Aorta (tissue), 5 donors: ENCODE measurements around the gene GPC5. TPM values are rescaled to one million over a fixed set of nuclear protein-coding genes. Genes with fewer than 3 reads are reported as not detected.

Experiments used
- ATAC-seq: fragments of 200-7000 bp; cut with Tn5 transposase; one replicate; pipeline ENCODE4 v1.9.1; 2022; ENCODE audit warnings: moderate library complexity; ENCODE audit not compliant: low FRiP score
- DNase-seq, 2 donors: peaks; one replicate each; pipeline ENCODE4 v3.0.0-alpha.2; 2020
- H3K27ac ChIP-seq, 2 donors: one replicate each; pipeline ENCODE4 v1.5.1; 2013; ENCODE audit warnings: low read length in 2 of 2, mild to moderate bottlenecking in 2 of 2, moderate library complexity in 2 of 2, control low read depth in 1 of 2, inconsistent platforms in 1 of 2, low read depth in 1 of 2
- H3K27me3 ChIP-seq, 2 donors: one replicate each; pipeline ENCODE4 v1.6.1; 2013; ENCODE audit warnings: control low read depth in 1 of 2, low read length in 1 of 2, mild to moderate bottlenecking in 1 of 2, moderate library complexity in 1 of 2; ENCODE audit not compliant: insufficient read depth in 2 of 2, control insufficient read depth in 1 of 2
- H3K36me3 ChIP-seq, 2 donors: one replicate each; pipeline ENCODE4 v1.6.1; 2013; ENCODE audit warnings: control low read depth in 1 of 2, low read length in 1 of 2, mild to moderate bottlenecking in 1 of 2; ENCODE audit not compliant: insufficient read depth in 2 of 2, control insufficient read depth in 1 of 2
- H3K4me1 ChIP-seq, 2 donors: one replicate each; pipeline ENCODE4 v1.6.1; 2013; ENCODE audit warnings: low read length in 2 of 2, control low read depth in 1 of 2, mild to moderate bottlenecking in 1 of 2, moderate library complexity in 1 of 2; ENCODE audit not compliant: insufficient read depth in 2 of 2, control insufficient read depth in 1 of 2
- H3K4me3 ChIP-seq, 2 donors: one replicate each; pipeline ENCODE4 v1.5.1; 2013; ENCODE audit warnings: low read length in 2 of 2, control low read depth in 1 of 2, mild to moderate bottlenecking in 1 of 2
- H3K9me3 ChIP-seq: one replicate; pipeline ENCODE4 v1.6.1; 2013; ENCODE audit warnings: mild to moderate bottlenecking, low read length; ENCODE audit not compliant: control insufficient read depth
- WGBS, 2 donors: extraction: QIAGEN DNeasy Blood & Tissue Kit; methylation state at CpG; one replicate each; pipeline ENCODE4 v1.1.7; 2013; 5-methylcytosine and 5-hydroxymethylcytosine counted together
- intact Hi-C, 2 donors: fragments of 100-400 bp; cut with DNase I; formaldehyde crosslinking; loops; one replicate each; pipeline versions ENCODE4 v1.14.2 to v1.15.0; 2022
- polyA plus RNA-seq, 2 donors: library from polyadenylated mRNA; stranded (reverse); fragments of 200-250 nt; gene quantifications; one replicate each; pipeline ENCODE4 v1.2.3, GENCODE V29; 2013
- total RNA-seq, 2 donors: library from RNA; stranded (reverse); fragmentation: NEBNext Ultra II Directional; extraction: Animal tissue kit (Norgen Biotek cat#: 25700); gene quantifications; one replicate each; pipeline ENCODE4 v1.2.1, GENCODE V29; 2021
- donor health status: healthy with polysubstance abuse.
- donor health status: Bipolar disorder and iron deficiency.
- donor health status: DM: no; HTN: no; CAD: no.
- donor health status: DM: no; HTN: no; CAD: no.
- donor health status: DM: yes; HTN: yes; CAD: no.

Gene GPC5
- total and polyA plus RNA-seq, 4 donors = 0.97 to 1.5 TPM; not detected in 2

DNA sequence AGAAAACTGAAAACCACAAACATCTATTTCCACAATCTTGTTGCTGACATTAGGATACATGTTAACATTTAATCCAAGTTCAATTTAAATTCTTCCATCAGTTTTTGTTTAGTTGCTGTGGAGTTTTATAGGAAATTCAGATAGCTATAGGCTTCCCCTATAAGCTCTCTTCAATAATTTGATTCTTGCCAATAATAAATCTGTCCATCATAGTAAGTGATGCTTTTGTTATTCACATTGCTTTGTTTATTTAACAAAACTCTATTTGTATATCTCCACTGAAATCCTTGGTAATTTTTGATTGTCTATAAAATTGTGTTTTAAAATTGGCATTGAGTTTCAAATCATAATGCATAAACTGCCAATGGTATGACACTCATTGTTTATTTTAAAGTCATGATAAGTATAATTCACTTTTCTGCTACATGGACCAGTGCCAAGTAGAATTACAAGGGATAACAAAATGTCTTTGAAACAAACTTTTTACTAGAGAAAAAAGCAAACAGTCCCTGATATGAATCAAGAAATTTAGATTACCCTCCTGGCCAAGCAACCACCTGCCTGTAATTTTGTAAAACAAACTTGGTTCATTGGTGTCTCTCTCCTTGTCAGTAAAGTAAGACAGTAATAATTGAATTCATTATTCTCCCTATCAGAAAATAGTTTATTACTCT is 1250.9 kb downstream of the GPC5 start:
- Histone ChIP-seq H3K9me3 (no peaks in the 10 kb centered on the region), H3K36me3 (no peaks in the 10 kb centered on the region), H3K4me3 (no peak overlapping the region), H3K27ac (no peak overlapping the region), H3K4me1 (no peaks in the 10 kb centered on the region), H3K27me3 (no peaks in the 10 kb centered on the region)
- intact Hi-C loops = no loop called here
- ATAC-seq = no peak
- DNase-seq = no peak

DNA sequence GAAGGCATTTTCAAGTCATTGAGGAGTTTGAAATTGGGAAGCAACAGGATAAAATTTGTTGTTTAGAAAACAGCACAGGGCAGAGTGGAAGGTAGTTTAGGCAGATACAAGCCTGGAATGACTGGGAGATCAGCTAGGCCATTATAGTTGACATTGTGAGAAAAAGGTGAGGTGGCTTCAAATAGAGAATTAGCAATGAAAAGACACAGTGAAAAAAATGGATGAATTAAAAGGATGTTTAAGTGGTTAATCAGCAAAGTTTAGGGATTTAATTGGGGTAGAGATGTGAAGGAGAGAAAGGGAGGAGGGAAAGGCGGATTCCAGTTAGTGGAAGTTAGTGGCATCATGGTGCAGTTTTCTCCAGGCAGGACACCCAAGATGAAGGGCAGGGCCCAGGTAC is 1257.7 kb downstream of the GPC5 start:
- 92 to 100% methylated on average over 1 of the region's 1 CpG for WGBS, 2 donors
- Histone ChIP-seq H3K27ac (no peak overlapping the region), H3K36me3 (no peaks in the 10 kb centered on the region), H3K4me3 (no peak overlapping the region), H3K9me3 (no peaks in the 10 kb centered on the region), H3K27me3 (no peaks in the 10 kb centered on the region), H3K4me1 (no peaks in the 10 kb centered on the region)
- DNase-seq (no peak), ATAC-seq (no peak)
- intact Hi-C loops = no loop called here

GRCh38 chr13:92656648-92657047 is 1258.2 kb downstream of the GPC5 start:
- WGBS, 2 donors = 94% methylated on average over 7 of the region's 7 CpGs
- H3K4me1 ChIP-seq = no peaks in the 10 kb centered on the region
- intact Hi-C loops = no loop called here
- H3K27ac ChIP-seq = no peak overlapping the region
- no peaks in the 10 kb centered on the region for H3K36me3 ChIP-seq
- H3K9me3 ChIP-seq = no peaks in the 10 kb centered on the region
- H3K27me3 ChIP-seq = no peaks in the 10 kb centered on the region
- H3K4me3 ChIP-seq = no peak overlapping the region
- DNase-seq (no peak), ATAC-seq (no peak)

DNA sequence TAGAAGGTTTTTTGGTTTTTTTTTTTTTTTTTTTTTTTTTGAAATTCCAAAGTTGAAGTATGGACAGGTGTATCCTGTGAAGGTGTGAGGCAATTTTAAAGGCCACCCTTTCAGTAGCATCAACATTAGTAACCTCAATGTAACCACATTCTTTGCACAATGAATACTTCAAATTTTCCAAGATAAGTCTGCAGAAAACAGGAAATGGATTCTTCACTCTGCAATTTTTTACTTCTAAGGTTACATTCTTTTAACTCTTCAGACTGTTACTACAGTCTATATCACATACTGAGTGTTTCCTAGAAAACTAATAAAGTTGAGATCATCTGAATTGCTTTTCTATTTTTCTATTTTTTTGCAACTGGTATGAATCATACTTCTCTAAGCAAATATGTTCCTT is 1259.1 kb downstream of the GPC5 start:
- H3K4me1 ChIP-seq = no peaks in the 10 kb centered on the region
- intact Hi-C loops = no loop called here
- no peaks in the 10 kb centered on the region for H3K36me3 ChIP-seq
- no peaks in the 10 kb centered on the region for H3K9me3 ChIP-seq
- no peak overlapping the region for H3K27ac ChIP-seq
- DNase-seq (no peak), ATAC-seq (no peak)
- H3K4me3 ChIP-seq = no peak overlapping the region
- H3K27me3 ChIP-seq = no peaks in the 10 kb centered on the region

DNA sequence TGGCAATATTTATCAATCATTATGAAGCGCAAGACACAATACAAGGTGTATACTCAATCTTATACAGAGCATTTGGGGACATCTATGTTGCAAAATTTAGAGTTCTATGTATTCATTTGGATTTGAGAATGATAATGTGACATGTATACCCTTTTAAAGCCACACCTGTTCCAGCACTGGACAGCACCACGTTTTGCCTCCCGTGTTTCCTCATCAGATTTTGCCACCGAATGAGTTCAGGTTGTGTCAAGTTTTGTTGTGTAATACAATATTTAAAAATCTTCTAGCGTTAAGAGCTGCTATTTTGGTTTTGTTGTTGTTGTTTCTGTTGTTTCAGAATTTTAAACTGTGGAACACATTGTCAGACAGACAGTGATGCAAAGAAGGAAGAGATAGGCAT is 1259.9 kb downstream of the GPC5 start:
- DNase-seq (no peak), ATAC-seq (no peak)
- 85% methylated on average over 5 of the region's 5 CpGs for WGBS, 2 donors
- intact Hi-C loops = no loop called here
- Histone ChIP-seq H3K4me3 (no peak overlapping the region), H3K4me1 (no peaks in the 10 kb centered on the region), H3K27ac (no peak overlapping the region), H3K9me3 (no peaks in the 10 kb centered on the region), H3K36me3 (no peaks in the 10 kb centered on the region), H3K27me3 (no peaks in the 10 kb centered on the region)

DNA sequence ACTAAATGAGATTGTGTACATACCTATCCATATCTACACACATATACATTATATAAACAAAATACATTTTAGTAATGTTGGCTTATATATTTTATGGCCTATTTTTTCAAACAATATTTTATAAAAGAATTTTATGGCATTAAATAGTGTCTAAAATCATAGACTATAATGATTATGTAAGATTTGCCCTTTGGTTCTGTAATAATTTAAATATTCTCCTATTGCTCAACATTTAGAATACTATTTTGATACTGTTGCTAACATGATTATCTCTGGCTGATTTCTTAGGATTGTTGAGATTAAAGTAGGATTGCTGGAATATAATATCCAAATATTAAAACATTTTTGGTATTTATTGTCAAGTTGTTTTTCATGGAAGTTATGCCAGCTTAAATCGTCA is 1263.0 kb downstream of the GPC5 start:
- intact Hi-C loops = no loop called here
- Histone ChIP-seq H3K27ac (no peak overlapping the region), H3K9me3 (no peaks in the 10 kb centered on the region), H3K4me1 (no peaks in the 10 kb centered on the region), H3K27me3 (no peaks in the 10 kb centered on the region), H3K4me3 (no peak overlapping the region), H3K36me3 (no peaks in the 10 kb centered on the region)
- DNase-seq (no peak), ATAC-seq (no peak)
- 27 to 42% methylated on average over 1 of the region's 1 CpG for WGBS, 2 donors

DNA sequence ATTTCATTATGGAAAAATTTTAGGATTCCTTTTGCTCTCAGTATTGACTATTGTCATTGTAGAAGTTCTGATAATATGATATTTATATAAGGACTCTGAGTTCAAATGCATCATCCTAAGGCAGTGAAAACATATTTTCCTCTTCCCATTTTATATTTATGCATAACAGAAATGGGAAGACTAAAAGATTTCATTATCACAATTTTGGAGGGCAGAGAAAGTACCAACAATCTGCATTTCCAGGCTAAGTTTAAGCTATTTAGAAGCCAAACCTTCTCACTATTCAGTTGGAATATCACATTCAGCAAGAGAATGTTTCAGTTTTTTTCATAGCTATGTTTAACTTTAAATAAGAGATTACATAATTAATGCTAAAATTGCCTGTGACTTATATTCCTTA is 1269.7 kb downstream of the GPC5 start:
- ATAC-seq = no peak
- no peak overlapping the region for H3K4me3 ChIP-seq

DNA sequence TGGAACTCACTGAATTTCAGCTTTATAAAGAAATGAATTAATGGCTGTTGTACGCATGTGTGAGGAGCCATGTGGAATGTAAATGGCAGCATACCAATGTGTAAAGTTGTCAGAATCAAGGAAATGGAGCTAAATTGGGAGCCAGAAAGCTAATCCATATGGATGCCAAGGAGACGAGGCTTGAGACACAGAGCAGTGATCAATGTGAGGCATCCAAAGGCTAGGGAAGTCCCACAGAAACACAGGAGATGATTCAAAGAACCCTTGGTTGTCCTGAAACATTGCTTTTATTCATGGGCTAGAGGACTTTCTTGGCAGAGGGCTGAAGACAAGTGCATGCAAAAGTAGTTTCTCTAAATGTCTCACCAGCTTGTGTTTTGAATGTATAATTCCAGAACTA is 1271.7 kb downstream of the GPC5 start:
- intact Hi-C loops = no loop called here

More for the DNA sequence above, 1269.7 kb downstream of the GPC5 start:
- H3K27me3 ChIP-seq = no peaks in the 10 kb centered on the region
- no peaks in the 10 kb centered on the region for H3K36me3 ChIP-seq
- intact Hi-C loops = no loop called here
- H3K9me3 ChIP-seq = no peaks in the 10 kb centered on the region
- H3K27ac ChIP-seq = no peak overlapping the region
- no peak for DNase-seq
- H3K4me1 ChIP-seq = no peaks in the 10 kb centered on the region

DNA sequence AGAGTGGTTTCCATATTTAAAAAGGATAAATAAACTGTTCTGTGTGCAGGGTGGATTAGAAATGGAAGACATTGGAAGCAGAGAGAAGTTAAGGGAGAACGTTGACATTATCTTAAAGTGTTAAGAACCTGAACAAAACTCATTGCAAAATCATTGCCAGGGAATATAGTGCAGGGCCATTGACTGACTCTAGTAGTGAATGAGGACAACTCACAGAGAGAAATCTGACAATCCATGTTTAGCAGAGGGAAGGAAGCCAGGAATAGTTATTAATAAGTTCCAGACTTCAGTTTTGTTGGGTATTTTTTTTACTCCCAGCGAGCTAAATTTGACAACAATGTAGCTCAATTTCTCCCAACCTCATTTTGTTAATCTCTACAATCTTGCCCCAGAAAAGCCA is 1273.4 kb downstream of the GPC5 start:
- no peak for DNase-seq
- WGBS, 2 donors = 34 to 40% methylated on average over 2 of the region's 2 CpGs
- H3K9me3 ChIP-seq = no peaks in the 10 kb centered on the region
- no peaks in the 10 kb centered on the region for H3K36me3 ChIP-seq
- no peak overlapping the region for H3K4me3 ChIP-seq
- H3K27me3 ChIP-seq = no peaks in the 10 kb centered on the region
- intact Hi-C loops = no loop called here
- no peak for ATAC-seq
- H3K27ac ChIP-seq = no peak overlapping the region
- H3K4me1 ChIP-seq = no peaks in the 10 kb centered on the region

More for the DNA sequence above, 1271.7 kb downstream of the GPC5 start:
- H3K4me1 ChIP-seq = no peaks in the 10 kb centered on the region
- no peak overlapping the region for H3K27ac ChIP-seq
- no peaks in the 10 kb centered on the region for H3K36me3 ChIP-seq
- H3K9me3 ChIP-seq = no peaks in the 10 kb centered on the region
- no peak for DNase-seq
- no peaks in the 10 kb centered on the region for H3K27me3 ChIP-seq
- no peak for ATAC-seq
- 95% methylated on average over 2 of the region's 2 CpGs for WGBS, 2 donors
- no peak overlapping the region for H3K4me3 ChIP-seq
